T-helper 1 cell treated with Interleukin-12 subunit alpha and Interleukin-12 subunit beta and Interleukin-4 antibody, amounts not matched to agents 30 μg/mL and 1 μg/mL, for 36 hours (primary cell): ENCODE data around the gene HBA2.
"Not testable (repeated sequence)": the region's sequence is repeated elsewhere in the genome, so short reads cannot be mapped to it uniquely, and the experiment has no call there.

Experiments used
- H3K27ac Mint-ChIP-seq: one replicate; pipeline ENCODE4 v1.8.0; 2021; ENCODE audit warnings: mild to moderate bottlenecking, mixed read lengths
- H3K27me3 Mint-ChIP-seq: one replicate; pipeline ENCODE4 v1.8.0; 2021; ENCODE audit warnings: low read depth, mixed read lengths
- H3K36me3 Mint-ChIP-seq: one replicate; pipeline ENCODE4 v1.8.0; 2021; ENCODE audit warnings: low read depth, mixed read lengths
- H3K4me1 Mint-ChIP-seq: one replicate; pipeline ENCODE4 v1.8.0; 2021; ENCODE audit warnings: low read depth, mixed read lengths
- H3K4me3 Mint-ChIP-seq: one replicate; pipeline ENCODE4 v1.8.0; 2021; ENCODE audit warnings: mild to moderate bottlenecking, moderate library complexity, mixed read lengths
- H3K9me3 Mint-ChIP-seq: one replicate; pipeline ENCODE4 v1.8.0; 2021; ENCODE audit warnings: mixed read lengths

Gene HBA2

DNA sequence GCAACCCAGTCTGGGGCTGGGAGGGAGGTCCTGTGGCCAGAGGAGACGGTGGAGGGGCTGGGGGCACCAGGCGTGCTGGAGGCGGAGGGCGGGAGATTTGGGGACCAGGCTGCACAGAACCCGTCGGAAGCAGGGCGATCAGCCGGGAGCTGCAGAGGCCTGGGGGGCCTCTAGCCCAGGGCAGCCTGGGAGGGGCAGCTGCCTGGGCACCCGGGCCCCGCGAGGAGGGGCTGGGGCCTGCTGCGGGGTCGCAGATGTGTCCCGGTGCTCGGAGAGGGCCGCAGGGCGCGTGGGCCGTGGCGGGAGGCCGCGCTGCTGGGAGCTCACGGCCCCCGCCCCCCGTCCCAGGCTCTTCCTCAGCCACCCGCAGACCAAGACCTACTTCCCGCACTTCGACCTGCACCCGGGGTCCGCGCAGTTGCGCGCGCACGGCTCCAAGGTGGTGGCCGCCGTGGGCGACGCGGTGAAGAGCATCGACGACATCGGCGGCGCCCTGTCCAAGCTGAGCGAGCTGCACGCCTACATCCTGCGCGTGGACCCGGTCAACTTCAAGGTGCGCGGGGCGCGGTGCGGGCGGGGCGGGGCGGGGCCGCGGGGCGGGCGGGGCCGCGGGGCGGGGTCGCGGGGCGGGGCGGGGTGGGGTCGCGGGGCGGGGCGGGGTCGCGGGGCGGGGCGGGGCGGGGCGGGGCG lies 8.4 kb upstream of the HBA2 start:
- H3K27ac Mint-ChIP-seq, H3K36me3 Mint-ChIP-seq, H3K9me3 Mint-ChIP-seq, H3K4me3 Mint-ChIP-seq, H3K4me1 Mint-ChIP-seq: not testable (repeated sequence)
- peaks cover 60% of the 10 kb centered on the region for H3K27me3 Mint-ChIP-seq

DNA sequence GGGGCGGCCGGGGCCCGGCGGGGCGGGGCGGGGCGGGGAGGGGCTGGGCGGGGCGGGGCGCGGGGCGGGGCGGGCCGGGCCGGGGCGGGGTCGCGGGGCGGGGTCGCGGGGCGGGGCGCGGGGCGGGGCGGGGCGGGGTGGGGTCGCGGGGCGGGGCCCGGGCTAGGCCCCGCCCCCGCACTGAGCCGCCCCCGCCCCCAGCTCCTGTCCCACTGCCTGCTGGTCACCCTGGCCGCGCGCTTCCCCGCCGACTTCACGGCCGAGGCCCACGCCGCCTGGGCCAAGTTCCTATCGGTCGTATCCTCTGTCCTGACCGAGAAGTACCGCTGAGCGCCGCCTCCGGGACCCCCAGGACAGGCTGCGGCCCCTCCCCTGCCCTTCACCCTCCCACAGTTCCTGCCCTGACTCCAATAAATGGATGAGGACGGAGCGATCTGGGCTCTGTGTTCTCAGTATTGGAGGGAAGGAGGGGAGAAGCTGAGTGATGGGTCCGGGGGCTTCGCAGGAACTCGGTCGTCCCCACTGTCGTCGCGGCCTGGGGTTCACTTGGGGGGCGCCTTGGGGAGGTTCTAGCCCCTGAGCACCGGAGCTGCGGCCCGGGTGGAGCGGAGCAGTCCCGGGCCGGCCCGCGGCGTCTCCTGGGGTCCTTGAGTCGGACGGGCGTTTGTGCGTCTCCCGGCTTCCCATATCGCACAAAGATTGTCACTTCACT lies 7.7 kb upstream of the HBA2 start:
- H3K9me3 Mint-ChIP-seq: no peaks in the 10 kb centered on the region
- H3K4me1 Mint-ChIP-seq: peaks cover 2% of the 10 kb centered on the region
- H3K27ac Mint-ChIP-seq: no peak overlapping the region
- H3K27me3 Mint-ChIP-seq: peaks cover 64% of the 10 kb centered on the region
- H3K36me3 Mint-ChIP-seq: no peaks in the 10 kb centered on the region
- H3K4me3 Mint-ChIP-seq: no peak overlapping the region

- Mint-ChIP-seq H3K36me3 (no peaks in the 10 kb centered on the region), H3K4me3 (no peak within 1 kb of the TSS), H3K27me3 (peaks cover 71% of the 10 kb centered on the region), H3K9me3 (no peaks in the 10 kb centered on the region), H3K4me1 (peaks cover 5% of the 10 kb centered on the region), H3K27ac (no peak within 1 kb of the TSS)
Measured at GRCh38 chr16:165539-166374, 6.9 kb upstream of the HBA2 start, which contains the start of gene HBM. Gene HBM (plus strand): TSS chr16:165978. CDS start chr16:165998, 20 bp downstream.

GRCh38 chr16:166375-167121 lies 6.1 kb upstream of the HBA2 start:
- Mint-ChIP-seq H3K27me3 (peaks cover 73% of the 10 kb centered on the region), H3K4me1 (peaks cover 7% of the 10 kb centered on the region), H3K27ac (no peak overlapping the region), H3K36me3 (no peaks in the 10 kb centered on the region), H3K4me3 (no peak overlapping the region), H3K9me3 (no peaks in the 10 kb centered on the region)

GRCh38 chr16:167122-167690 lies 5.5 kb upstream of the HBA2 start:
- Mint-ChIP-seq H3K27ac (no peak overlapping the region), H3K27me3 (peaks cover 72% of the 10 kb centered on the region), H3K9me3 (no peaks in the 10 kb centered on the region), H3K36me3 (no peaks in the 10 kb centered on the region), H3K4me1 (peaks cover 7% of the 10 kb centered on the region), H3K4me3 (no peak overlapping the region)

DNA sequence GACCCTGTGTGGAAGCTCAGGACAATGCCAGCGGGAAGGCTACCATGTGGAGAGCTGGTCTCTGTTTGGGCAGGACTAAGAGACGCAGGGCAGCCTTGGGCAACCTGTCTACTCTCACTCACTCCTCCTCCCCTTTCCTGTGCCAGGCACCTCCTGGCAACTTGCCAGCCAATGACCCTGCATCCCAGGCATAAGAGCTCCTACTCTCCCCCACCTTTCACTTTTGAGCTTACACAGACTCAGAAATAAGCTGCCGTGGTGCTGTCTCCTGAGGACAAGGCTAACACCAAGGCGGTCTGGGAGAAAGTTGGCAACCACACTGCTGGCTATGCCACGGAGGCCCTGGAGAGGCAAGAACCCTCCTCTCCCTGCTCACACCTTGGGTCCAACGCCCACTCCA lies 4.3 kb upstream of the HBA2 start:
- H3K36me3 Mint-ChIP-seq: no peaks in the 10 kb centered on the region
- no peak overlapping the region for H3K4me3 Mint-ChIP-seq
- H3K27ac Mint-ChIP-seq: no peak overlapping the region
- peaks cover 7% of the 10 kb centered on the region for H3K4me1 Mint-ChIP-seq
- no peaks in the 10 kb centered on the region for H3K9me3 Mint-ChIP-seq
- peaks cover 70% of the 10 kb centered on the region for H3K27me3 Mint-ChIP-seq

DNA sequence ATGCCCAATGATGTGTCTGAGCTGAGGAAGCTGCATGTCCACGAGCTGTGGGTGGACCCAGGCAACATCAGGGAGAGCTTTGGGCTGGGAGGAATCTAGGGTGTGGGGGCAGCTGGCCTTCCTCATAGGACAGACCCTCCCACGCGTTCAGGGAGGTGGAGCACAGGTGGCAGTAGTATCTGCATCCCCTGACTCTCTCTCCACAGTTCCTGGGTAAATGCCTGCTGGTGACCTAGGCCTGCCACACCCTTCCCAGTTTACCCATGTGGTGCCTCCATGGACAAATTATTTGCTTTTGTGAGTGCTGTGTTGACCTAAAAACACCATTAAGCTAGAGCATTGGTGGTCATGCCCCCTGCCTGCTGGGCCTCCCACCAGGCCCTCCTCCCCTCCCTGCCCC lies 3.7 kb upstream of the HBA2 start:
- Mint-ChIP-seq H3K36me3 (no peaks in the 10 kb centered on the region), H3K4me3 (no peak overlapping the region), H3K9me3 (no peaks in the 10 kb centered on the region), H3K27ac (no peak overlapping the region), H3K27me3 (peaks cover 73% of the 10 kb centered on the region), H3K4me1 (peaks cover 7% of the 10 kb centered on the region)

DNA sequence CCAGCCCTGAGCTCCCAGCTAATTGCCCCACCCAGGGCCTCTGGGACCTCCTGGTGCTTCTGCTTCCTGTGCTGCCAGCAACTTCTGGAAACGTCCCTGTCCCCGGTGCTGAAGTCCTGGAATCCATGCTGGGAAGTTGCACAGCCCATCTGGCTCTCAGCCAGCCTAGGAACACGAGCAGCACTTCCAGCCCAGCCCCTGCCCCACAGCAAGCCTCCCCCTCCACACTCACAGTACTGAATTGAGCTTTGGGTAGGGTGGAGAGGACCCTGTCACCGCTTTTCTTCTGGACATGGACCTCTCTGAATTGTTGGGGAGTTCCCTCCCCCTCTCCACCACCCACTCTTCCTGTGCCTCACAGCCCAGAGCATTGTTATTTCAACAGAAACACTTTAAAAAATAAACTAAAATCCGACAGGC lies 2.6 kb upstream of the HBA2 start:
- H3K27ac Mint-ChIP-seq, H3K9me3 Mint-ChIP-seq, H3K36me3 Mint-ChIP-seq, H3K4me3 Mint-ChIP-seq, H3K4me1 Mint-ChIP-seq: not testable (repeated sequence)
- peaks cover 80% of the 10 kb centered on the region for H3K27me3 Mint-ChIP-seq

- Mint-ChIP-seq H3K27me3 (peaks cover 80% of the 10 kb centered on the region), H3K4me1 (peaks cover 7% of the 10 kb centered on the region), H3K36me3 (no peaks in the 10 kb centered on the region), H3K9me3 (no peaks in the 10 kb centered on the region), H3K27ac (no peak overlapping the region), H3K4me3 (no peak overlapping the region)
Measured at GRCh38 chr16:170788-171187, 1.9 kb upstream of the HBA2 start.

DNA sequence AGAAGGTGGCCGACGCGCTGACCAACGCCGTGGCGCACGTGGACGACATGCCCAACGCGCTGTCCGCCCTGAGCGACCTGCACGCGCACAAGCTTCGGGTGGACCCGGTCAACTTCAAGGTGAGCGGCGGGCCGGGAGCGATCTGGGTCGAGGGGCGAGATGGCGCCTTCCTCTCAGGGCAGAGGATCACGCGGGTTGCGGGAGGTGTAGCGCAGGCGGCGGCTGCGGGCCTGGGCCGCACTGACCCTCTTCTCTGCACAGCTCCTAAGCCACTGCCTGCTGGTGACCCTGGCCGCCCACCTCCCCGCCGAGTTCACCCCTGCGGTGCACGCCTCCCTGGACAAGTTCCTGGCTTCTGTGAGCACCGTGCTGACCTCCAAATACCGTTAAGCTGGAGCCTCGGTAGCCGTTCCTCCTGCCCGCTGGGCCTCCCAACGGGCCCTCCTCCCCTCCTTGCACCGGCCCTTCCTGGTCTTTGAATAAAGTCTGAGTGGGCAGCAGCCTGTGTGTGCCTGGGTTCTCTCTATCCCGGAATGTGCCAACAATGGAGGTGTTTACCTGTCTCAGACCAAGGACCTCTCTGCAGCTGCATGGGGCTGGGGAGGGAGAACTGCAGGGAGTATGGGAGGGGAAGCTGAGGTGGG lies 657 bp downstream of the HBA2 start:
- not testable (repeated sequence) for H3K4me3 Mint-ChIP-seq, H3K27ac Mint-ChIP-seq, H3K4me1 Mint-ChIP-seq, H3K36me3 Mint-ChIP-seq, H3K9me3 Mint-ChIP-seq
- peaks cover 73% of the 10 kb centered on the region for H3K27me3 Mint-ChIP-seq

- not testable (repeated sequence) for H3K27ac Mint-ChIP-seq, H3K4me1 Mint-ChIP-seq, H3K9me3 Mint-ChIP-seq, H3K4me3 Mint-ChIP-seq, H3K36me3 Mint-ChIP-seq
- peaks cover 70% of the 10 kb centered on the region for H3K27me3 Mint-ChIP-seq
Measured at GRCh38 chr16:173928-174769, 1.5 kb downstream of the HBA2 start.

GRCh38 chr16:175011-175949 lies 2.6 kb downstream of the HBA2 start:
- no peak overlapping the region for H3K27ac Mint-ChIP-seq
- H3K4me1 Mint-ChIP-seq: peaks cover 3% of the 10 kb centered on the region
- no peaks in the 10 kb centered on the region for H3K9me3 Mint-ChIP-seq
- H3K27me3 Mint-ChIP-seq: peaks cover 69% of the 10 kb centered on the region
- no peak overlapping the region for H3K4me3 Mint-ChIP-seq
- H3K36me3 Mint-ChIP-seq: no peaks in the 10 kb centered on the region
